Measurements from ENCODE around the gene WASF3. TPM values are rescaled to one million over a fixed set of nuclear protein-coding genes. Genes with fewer than 3 reads are reported as not detected.

The WASF3 gene
- total RNA-seq, 2 experiments from 2014 or later = 0.10 TPM; not detected in 1

DNA sequence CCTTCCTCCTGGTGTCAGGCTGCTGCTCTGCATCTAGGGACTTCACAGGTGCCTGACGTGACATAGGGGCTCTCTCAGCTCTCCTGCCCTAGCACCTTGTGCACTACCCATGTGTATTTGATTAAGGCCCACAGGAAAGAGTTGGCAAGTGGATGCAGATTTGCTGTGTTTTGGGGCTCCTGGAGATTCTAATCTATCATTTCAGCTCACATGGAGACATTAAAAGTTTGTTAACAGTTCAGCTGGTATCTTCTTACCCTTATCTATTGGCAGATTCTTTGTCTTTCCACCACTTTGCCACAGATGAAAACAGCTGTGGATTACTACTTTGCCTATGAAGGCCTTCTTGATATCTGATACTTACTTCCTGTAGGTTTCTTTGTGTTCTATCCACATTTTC lies 41.9 kb downstream of the WASF3 start:
- Mint-ChIP-seq H3K36me3 (peaks cover 4% of the 10 kb centered on the region), H3K9me3 (peaks cover 12% of the 10 kb centered on the region), H3K4me1 (ENCODE audit: low read depth) (no peaks in the 10 kb centered on the region), H3K27ac (no peak overlapping the region), H3K4me3 (no peak overlapping the region), H3K27me3 (peaks cover 18% of the 10 kb centered on the region)
- DNase-seq = no peak
- ChIA-PET CTCF (no interaction called here), POLR2A (no interaction called here)
- intact Hi-C loops (cut with micrococcal nuclease) = no loop called here

- peaks cover 12% of the 10 kb centered on the region for H3K9me3 Mint-ChIP-seq
- H3K27me3 Mint-ChIP-seq = peaks cover 18% of the 10 kb centered on the region
- H3K4me3 Mint-ChIP-seq = no peak overlapping the region
- intact Hi-C loops (cut with micrococcal nuclease) = no loop called here
- ChIA-PET POLR2A (no interaction called here), CTCF (no interaction called here)
- no peaks in the 10 kb centered on the region for H3K4me1 Mint-ChIP-seq (ENCODE audit: low read depth)
- no peak for DNase-seq
- no peak overlapping the region for H3K27ac Mint-ChIP-seq
- peaks cover 4% of the 10 kb centered on the region for H3K36me3 Mint-ChIP-seq
Measured at GRCh38 chr13:26599860-26600259, 42.4 kb downstream of the WASF3 start.

DNA sequence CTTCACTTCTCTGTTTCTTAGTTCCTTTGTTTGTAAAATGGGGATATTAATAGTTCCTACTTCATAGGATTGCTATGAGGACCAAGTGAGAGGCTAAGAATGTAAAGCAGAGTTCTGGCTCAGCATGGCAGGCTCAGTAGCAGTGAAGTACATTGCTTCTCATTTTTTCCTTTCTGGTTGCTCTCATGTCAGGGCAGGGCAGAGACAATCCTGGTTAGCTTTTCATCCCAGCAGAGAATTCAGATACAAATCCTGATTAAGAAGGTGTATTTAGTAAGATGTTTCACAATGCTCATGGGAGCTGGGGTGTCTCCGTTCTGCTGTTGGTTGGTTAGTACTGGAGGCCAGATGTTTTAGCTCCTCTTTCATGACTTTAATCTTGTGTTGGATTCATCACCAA lies 42.9 kb downstream of the WASF3 start:
- Mint-ChIP-seq H3K27me3 (peaks cover 18% of the 10 kb centered on the region), H3K9me3 (peaks cover 12% of the 10 kb centered on the region), H3K4me1 (ENCODE audit: low read depth) (no peaks in the 10 kb centered on the region), H3K36me3 (peaks cover 4% of the 10 kb centered on the region), H3K27ac (no peak overlapping the region), H3K4me3 (no peak overlapping the region)
- no peak for DNase-seq
- intact Hi-C loops (cut with micrococcal nuclease) = no loop called here
- ChIA-PET CTCF (no interaction called here), POLR2A (no interaction called here)

GRCh38 chr13:26601669-26602068 lies 44.2 kb downstream of the WASF3 start:
- Mint-ChIP-seq H3K4me3 (no peak overlapping the region), H3K9me3 (peaks cover 8% of the 10 kb centered on the region), H3K4me1 (ENCODE audit: low read depth) (no peaks in the 10 kb centered on the region), H3K27me3 (peaks cover 18% of the 10 kb centered on the region), H3K27ac (no peak overlapping the region), H3K36me3 (peaks cover 4% of the 10 kb centered on the region)
- no peak for DNase-seq
- CTCF ChIA-PET = no interaction called here
- intact Hi-C loops (cut with micrococcal nuclease) = no loop called here
- POLR2A ChIA-PET = no interaction called here

GRCh38 chr13:26602783-26603182 lies 45.3 kb downstream of the WASF3 start:
- intact Hi-C loops (cut with micrococcal nuclease) = no loop called here
- ChIA-PET CTCF (no interaction called here), POLR2A (no interaction called here)

GRCh38 chr13:26604784-26605545 lies 47.5 kb downstream of the WASF3 start:
- Mint-ChIP-seq H3K9me3 (no peaks in the 10 kb centered on the region), H3K27me3 (peaks cover 18% of the 10 kb centered on the region), H3K27ac (no peak overlapping the region), H3K4me1 (ENCODE audit: low read depth) (no peaks in the 10 kb centered on the region), H3K36me3 (no peaks in the 10 kb centered on the region), H3K4me3 (no peak overlapping the region)
- DNase-seq = no peak
- CTCF ChIA-PET = no interaction called here
- intact Hi-C loops (cut with micrococcal nuclease) = no loop called here
- POLR2A ChIA-PET = no interaction called here

More at GRCh38 chr13:26602783-26603182, 45.3 kb downstream of the WASF3 start:
- no peak overlapping the region for H3K4me3 Mint-ChIP-seq
- peaks cover 5% of the 10 kb centered on the region for H3K9me3 Mint-ChIP-seq
- no peaks in the 10 kb centered on the region for H3K4me1 Mint-ChIP-seq (ENCODE audit: low read depth)
- no peak for DNase-seq
- H3K27ac Mint-ChIP-seq = no peak overlapping the region
- peaks cover 18% of the 10 kb centered on the region for H3K27me3 Mint-ChIP-seq
- H3K36me3 Mint-ChIP-seq = peaks cover 2% of the 10 kb centered on the region

DNA sequence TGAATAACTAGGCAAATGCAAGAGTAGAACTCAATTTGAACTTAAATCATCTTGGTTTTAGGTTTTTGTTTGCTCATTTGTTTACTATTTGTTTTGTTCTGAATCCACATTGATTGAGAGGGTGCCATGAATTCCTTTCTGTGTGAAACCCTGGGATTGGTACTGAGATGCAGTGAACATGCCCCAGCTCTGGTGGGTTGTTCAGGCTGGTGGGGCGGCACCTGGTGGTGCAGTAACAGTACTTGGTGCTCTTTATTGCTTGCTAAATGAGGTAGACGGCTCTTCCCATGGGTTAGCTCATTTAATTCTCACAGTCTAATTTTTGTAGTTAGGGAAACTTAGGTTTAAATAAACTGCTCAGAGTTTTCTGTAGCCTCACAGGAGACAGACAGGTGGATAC lies 48.4 kb downstream of the WASF3 start:
- Mint-ChIP-seq H3K36me3 (no peaks in the 10 kb centered on the region), H3K9me3 (no peaks in the 10 kb centered on the region), H3K4me3 (no peak overlapping the region), H3K27me3 (peaks cover 18% of the 10 kb centered on the region), H3K4me1 (ENCODE audit: low read depth) (no peaks in the 10 kb centered on the region), H3K27ac (no peak overlapping the region)
- ChIA-PET CTCF (interaction anchor here (0.7 to 1.0 kb wide), 2 partner anchors 324 to 421 kb away, joined by 3 read pairs; no protein-coding TSS in a partner anchor), POLR2A (no interaction called here)
- no peak for DNase-seq
- intact Hi-C loops (cut with micrococcal nuclease) = no loop called here

DNA sequence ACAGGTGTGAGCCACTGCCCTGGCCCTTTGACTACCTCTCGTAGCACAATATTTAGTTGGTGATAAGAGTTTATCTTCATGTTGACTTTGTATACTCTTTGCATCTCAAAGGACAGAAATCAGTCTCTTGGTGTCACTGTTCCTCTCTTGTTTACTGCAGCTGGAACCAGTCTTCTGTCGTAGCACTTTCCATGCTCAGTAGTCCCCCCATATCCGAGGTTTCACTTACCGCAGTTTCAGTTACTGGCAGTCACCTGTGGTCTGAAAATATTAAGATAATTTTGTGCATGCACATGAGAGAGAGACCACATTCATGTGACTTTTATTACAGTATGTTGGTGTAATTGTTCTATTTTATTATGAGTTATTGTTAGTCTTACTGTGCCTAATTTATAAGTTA lies 49.1 kb downstream of the WASF3 start:
- intact Hi-C loops (cut with micrococcal nuclease) = no loop called here
- Mint-ChIP-seq H3K27ac (no peak overlapping the region), H3K4me3 (no peak overlapping the region), H3K9me3 (no peaks in the 10 kb centered on the region), H3K4me1 (ENCODE audit: low read depth) (no peaks in the 10 kb centered on the region), H3K27me3 (peaks cover 16% of the 10 kb centered on the region), H3K36me3 (no peaks in the 10 kb centered on the region)
- no peak for DNase-seq
- ChIA-PET CTCF (interaction anchor here (0.7 to 1.0 kb wide), 2 partner anchors 111 to 422 kb away, joined by 3 read pairs; no protein-coding TSS in a partner anchor), POLR2A (no interaction called here)

DNA sequence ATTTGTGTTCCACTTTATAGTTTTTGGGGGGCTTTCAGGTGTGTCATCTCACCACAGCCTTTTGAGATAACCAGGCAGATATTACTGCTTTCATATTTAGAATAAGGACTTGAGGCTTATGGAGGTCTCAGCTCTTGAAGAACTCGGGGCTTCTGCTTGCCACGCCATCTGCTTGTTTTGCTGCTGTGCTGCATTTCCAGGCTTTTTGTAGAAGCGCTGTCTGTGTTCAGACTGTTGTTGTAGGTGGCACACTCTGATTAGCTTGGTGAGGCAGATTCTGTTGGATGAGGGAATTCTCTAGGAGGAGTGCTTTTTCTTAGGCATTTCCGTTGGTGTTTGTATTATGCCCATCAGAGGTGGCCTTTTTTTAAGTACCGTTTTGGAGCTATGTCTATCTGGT lies 57.2 kb downstream of the WASF3 start:
- no peaks in the 10 kb centered on the region for H3K9me3 Mint-ChIP-seq
- no peaks in the 10 kb centered on the region for H3K4me1 Mint-ChIP-seq (ENCODE audit: low read depth)
- ChIA-PET POLR2A (no interaction called here), CTCF (interaction anchor here (1.6 kb wide), 1 partner anchor 131 kb away, joined by 3 read pairs; no protein-coding TSS in a partner anchor)
- H3K27me3 Mint-ChIP-seq = peaks cover 3% of the 10 kb centered on the region
- intact Hi-C loops (cut with micrococcal nuclease) = no loop called here
- no peak for DNase-seq
- H3K36me3 Mint-ChIP-seq = no peaks in the 10 kb centered on the region
- no peak overlapping the region for H3K4me3 Mint-ChIP-seq
- no peak overlapping the region for H3K27ac Mint-ChIP-seq

DNA sequence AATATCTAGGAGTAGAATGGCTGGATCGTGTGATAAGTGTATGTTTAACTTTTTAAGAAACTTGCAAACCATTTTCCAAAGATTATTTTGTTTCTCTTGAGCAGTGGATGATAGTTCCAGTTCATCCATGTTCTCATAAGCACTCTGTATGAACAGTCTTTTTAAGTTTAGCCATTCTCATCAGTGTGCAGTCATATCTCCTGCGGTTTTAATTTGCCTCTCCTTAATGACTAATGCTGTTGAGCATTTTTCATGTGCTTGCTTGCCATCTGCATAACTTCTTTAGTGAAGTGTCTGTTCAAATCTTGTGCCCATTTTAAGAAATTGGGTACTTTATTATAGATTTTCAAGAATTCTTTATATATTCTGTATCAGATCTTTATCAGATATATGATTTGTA lies 58.6 kb downstream of the WASF3 start:
- no peak overlapping the region for H3K4me3 Mint-ChIP-seq
- no peak overlapping the region for H3K27ac Mint-ChIP-seq
- POLR2A ChIA-PET = no interaction called here
- H3K4me1 Mint-ChIP-seq (ENCODE audit: low read depth) = no peaks in the 10 kb centered on the region
- H3K27me3 Mint-ChIP-seq = peaks cover 11% of the 10 kb centered on the region
- intact Hi-C loops (cut with micrococcal nuclease) = no loop called here
- DNase-seq = no peak
- no peaks in the 10 kb centered on the region for H3K9me3 Mint-ChIP-seq
- H3K36me3 Mint-ChIP-seq = no peaks in the 10 kb centered on the region
- CTCF ChIA-PET = no interaction called here

GRCh38 chr13:26618726-26619125 lies 61.2 kb downstream of the WASF3 start:
- DNase-seq = no peak
- POLR2A ChIA-PET = no interaction called here
- intact Hi-C loops (cut with micrococcal nuclease) = no loop called here
- H3K9me3 Mint-ChIP-seq = peaks cover 6% of the 10 kb centered on the region
- H3K4me1 Mint-ChIP-seq (ENCODE audit: low read depth) = no peaks in the 10 kb centered on the region
- CTCF ChIA-PET = interaction anchor here (1.6 kb wide), 1 partner anchor 80 kb away, joined by 4 read pairs; no protein-coding TSS in a partner anchor
- H3K4me3 Mint-ChIP-seq = no peak overlapping the region
- H3K27ac Mint-ChIP-seq = no peak overlapping the region
- peaks cover 13% of the 10 kb centered on the region for H3K27me3 Mint-ChIP-seq
- H3K36me3 Mint-ChIP-seq = no peaks in the 10 kb centered on the region

GRCh38 chr13:26619358-26619757 lies 61.9 kb downstream of the WASF3 start:
- Mint-ChIP-seq H3K4me1 (ENCODE audit: low read depth) (no peaks in the 10 kb centered on the region), H3K36me3 (no peaks in the 10 kb centered on the region), H3K27me3 (peaks cover 13% of the 10 kb centered on the region), H3K9me3 (peaks cover 13% of the 10 kb centered on the region), H3K4me3 (no peak overlapping the region), H3K27ac (no peak overlapping the region)
- intact Hi-C loops (cut with micrococcal nuclease) = no loop called here
- CTCF ChIA-PET = interaction anchor here (1.6 kb wide), 1 partner anchor 79 kb away, joined by 4 read pairs; no protein-coding TSS in a partner anchor
- DNase-seq = no peak
- POLR2A ChIA-PET = interaction anchor here (0.5 kb wide), 1 partner anchor 153 kb away, joined by 3 read pairs; no protein-coding TSS in a partner anchor

DNA sequence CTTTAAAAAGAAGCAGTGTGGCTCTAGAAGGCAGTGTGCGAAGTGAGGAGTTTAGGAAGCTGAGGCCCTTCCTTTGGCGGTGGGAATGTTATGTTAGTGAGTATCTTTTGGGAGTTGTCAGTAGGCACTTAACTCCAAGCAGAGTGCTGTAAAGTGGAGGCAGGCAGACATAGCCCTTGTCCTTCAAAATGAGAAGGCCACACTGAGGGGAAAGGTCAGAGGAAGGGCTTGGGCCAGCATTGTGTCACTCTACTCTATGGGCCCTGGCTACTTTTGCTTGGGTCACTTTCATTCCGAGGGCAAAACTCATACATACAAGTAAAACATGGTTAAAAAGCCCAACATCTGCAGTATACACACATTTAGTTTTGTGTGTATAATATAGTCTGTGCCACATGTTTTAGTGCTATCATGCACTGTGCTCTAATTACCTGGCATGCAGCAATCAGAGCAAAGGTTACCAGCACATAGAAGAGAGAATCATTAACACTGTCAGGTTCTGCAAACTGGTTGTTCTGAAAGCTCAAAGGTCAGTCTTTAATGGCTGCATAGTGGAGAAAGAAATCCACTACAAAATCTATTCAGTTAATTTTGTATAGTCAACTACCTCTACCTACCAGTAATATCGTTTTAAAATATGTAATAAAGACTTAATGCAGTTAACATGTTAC lies 64.4 kb downstream of the WASF3 start:
- Mint-ChIP-seq H3K9me3 (peaks cover 23% of the 10 kb centered on the region), H3K36me3 (no peaks in the 10 kb centered on the region), H3K4me3 (no peak overlapping the region), H3K4me1 (ENCODE audit: low read depth) (no peaks in the 10 kb centered on the region), H3K27ac (no peak overlapping the region), H3K27me3 (peaks cover 16% of the 10 kb centered on the region)
- ChIA-PET CTCF (no interaction called here), POLR2A (no interaction called here)
- DNase-seq = no peak
- intact Hi-C loops (cut with micrococcal nuclease) = no loop called here

Measured in activated CD4-positive, alpha-beta memory T cell treated with anti-CD3 and anti-CD28 coated beads for 36 hours (primary cell).